Measurements from ENCODE around the gene ZNF221. TPM values are rescaled to one million over a fixed set of nuclear protein-coding genes. Genes with fewer than 3 reads are reported as not detected.

The ZNF221 gene
- total and polyA plus RNA-seq, 2 donors (not counting 1 experiment from before 2014, with no cell fraction given): 0.63 to 7.0 TPM

- no peaks in the 10 kb centered on the region for H4K20me1 ChIP-seq (ENCODE audit: control insufficient read depth, insufficient read depth, low read length, poor library complexity, severe bottlenecking)
- Mint-ChIP-seq H3K4me1 (no peaks in the 10 kb centered on the region), H3K27ac (no peak overlapping the region), H3K27me3 (no peaks in the 10 kb centered on the region), H3K4me3 (no peak overlapping the region), H3K9me3 (ENCODE audit: insufficient read depth) (peaks cover 47% of the 10 kb centered on the region)
- ATAC-seq (ENCODE audit: low read depth): no peak
- H3K4me1 ChIP-seq (ENCODE audit: control insufficient read depth in 2 of 2, insufficient read depth in 2 of 2, low read length in 2 of 2): no peaks in the 10 kb centered on the region
- no peak for DNase-seq
- peaks cover 29 to 43% of the 10 kb centered on the region in 2 experiments for H3K36me3 ChIP-seq (replicated peaks in 1 of 2; ENCODE audit: control extremely low read depth in 1 of 2, control insufficient read depth in 1 of 2, extremely low read depth in 1 of 2, insufficient read depth in 2 of 2, low read length in 1 of 2)
- no peak overlapping the region for H3K4me2 ChIP-seq (replicated peaks; ENCODE audit: low read depth, low read length, poor library complexity, severe bottlenecking)
- H3K79me2 ChIP-seq (ENCODE audit: control insufficient read depth, insufficient read depth, low read length): no peaks in the 10 kb centered on the region
- peaks cover 19 to 80% (median 37%) of the 10 kb centered on the region in 3 donors for H3K9me3 ChIP-seq (ENCODE audit: control extremely low read depth in 1 of 3, control insufficient read depth in 2 of 3, insufficient read depth in 1 of 3, low read length in 2 of 3)
- intact Hi-C loops (cut with micrococcal nuclease): no loop called here
- no peak overlapping the region for H3K27ac ChIP-seq (ENCODE audit: low read length in 2 of 2)
- ChIA-PET CTCF (no interaction called here), POLR2A (no interaction called here)
- no peak overlapping the region for H3K9ac ChIP-seq (ENCODE audit: low read length)
- no peak overlapping the region for H3K4me3 ChIP-seq (ENCODE audit: control extremely low read depth in 1 of 5, extremely low read depth in 1 of 5, insufficient read depth in 1 of 5, low read depth in 2 of 5, low read length in 4 of 5)
- TF ChIP-seq EZH2 (IDR thresholded peaks at IDR 0.05; ENCODE audit: borderline replicate concordance, insufficient read depth, low read depth, low read length, poor library complexity, severe bottlenecking): no peak
- no peak for TF ChIP-seq CTCF (IDR thresholded peaks at IDR 0.05)
- H2AFZ ChIP-seq (ENCODE audit: insufficient read depth, low read depth, low read length, poor library complexity, severe bottlenecking): no peak overlapping the region
- no peaks in the 10 kb centered on the region for H3K27me3 ChIP-seq (replicated peaks in 1 of 4; ENCODE audit: control extremely low read depth in 1 of 4, control insufficient read depth in 3 of 4, insufficient read depth in 4 of 4, low read length in 3 of 4)
- WGBS (ENCODE audit: insufficient coverage): 100% methylated on average over 5 of the region's 7 CpGs
These were observed 37.6 kb upstream of the ZNF221 start for GRCh38 chr19:43913383-43913782.

GRCh38 chr19:43914051-43914450 is 37.0 kb upstream of the ZNF221 start:
- Histone ChIP-seq H3K79me2 (ENCODE audit: control insufficient read depth, insufficient read depth, low read length) (no peaks in the 10 kb centered on the region), H3K4me1 (ENCODE audit: control insufficient read depth in 2 of 2, insufficient read depth in 2 of 2, low read length in 2 of 2) (no peaks in the 10 kb centered on the region), H3K4me3 (ENCODE audit: control extremely low read depth in 1 of 5, extremely low read depth in 1 of 5, insufficient read depth in 1 of 5, low read depth in 2 of 5, low read length in 4 of 5) (no peak overlapping the region), H4K20me1 (ENCODE audit: control insufficient read depth, insufficient read depth, low read length, poor library complexity, severe bottlenecking) (no peaks in the 10 kb centered on the region), H2AFZ (ENCODE audit: insufficient read depth, low read depth, low read length, poor library complexity, severe bottlenecking) (no peak overlapping the region), H3K9ac (ENCODE audit: low read length) (no peak overlapping the region), H3K9me3 (ENCODE audit: control extremely low read depth in 1 of 3, control insufficient read depth in 2 of 3, insufficient read depth in 1 of 3, low read length in 2 of 3) (peaks cover 19 to 77% (median 34%) of the 10 kb centered on the region in 3 donors), H3K36me3 (replicated peaks in 1 of 2; ENCODE audit: control extremely low read depth in 1 of 2, control insufficient read depth in 1 of 2, extremely low read depth in 1 of 2, insufficient read depth in 2 of 2, low read length in 1 of 2) (peaks cover 31 to 50% of the 10 kb centered on the region in 2 experiments), H3K27me3 (replicated peaks in 1 of 4; ENCODE audit: control extremely low read depth in 1 of 4, control insufficient read depth in 3 of 4, insufficient read depth in 4 of 4, low read length in 3 of 4) (no peaks in the 10 kb centered on the region), H3K27ac (ENCODE audit: low read length in 2 of 2) (no peak overlapping the region), H3K4me2 (replicated peaks; ENCODE audit: low read depth, low read length, poor library complexity, severe bottlenecking) (no peak overlapping the region)
- Mint-ChIP-seq H3K27ac (no peak overlapping the region), H3K4me1 (no peaks in the 10 kb centered on the region), H3K9me3 (ENCODE audit: insufficient read depth) (peaks cover 45% of the 10 kb centered on the region), H3K27me3 (no peaks in the 10 kb centered on the region), H3K4me3 (no peak overlapping the region)
- ATAC-seq (ENCODE audit: low read depth) (no peak), DNase-seq (no peak)
- no peak for TF ChIP-seq EZH2 (IDR thresholded peaks at IDR 0.05; ENCODE audit: borderline replicate concordance, insufficient read depth, low read depth, low read length, poor library complexity, severe bottlenecking)
- TF ChIP-seq CTCF (IDR thresholded peaks at IDR 0.05): no peak
- CTCF ChIA-PET: no interaction called here
- POLR2A ChIA-PET: interaction anchor here (0.7 kb wide), 1 partner anchor 21 kb away, joined by 3 read pairs; the partner anchor contains the start of gene ZNF45
- WGBS (ENCODE audit: insufficient coverage): 50% methylated on average over 2 of the region's 3 CpGs
- intact Hi-C loops (cut with micrococcal nuclease): no loop called here
